Mucosa of stomach (tissue), 1 donor: ENCODE measurements around the gene GRIN1.

ENCODE experiments used
- H3K27me3 ChIP-seq: one replicate; pipeline ENCODE4 v1.7.0; 2013; ENCODE audit warnings: mild to moderate bottlenecking, low read length; ENCODE audit not compliant: control insufficient read depth, insufficient read depth
- H3K36me3 ChIP-seq: one replicate; pipeline ENCODE4 v1.7.0; 2013; ENCODE audit warnings: low read length; ENCODE audit not compliant: control insufficient read depth, insufficient read depth
- H3K4me1 ChIP-seq: one replicate; pipeline ENCODE4 v1.7.0; 2013; ENCODE audit warnings: mild to moderate bottlenecking, low read length; ENCODE audit not compliant: control insufficient read depth, insufficient read depth
- H3K4me3 ChIP-seq: one replicate; pipeline ENCODE4 v1.7.0; 2013; ENCODE audit warnings: low read length
- H3K9ac ChIP-seq: one replicate; pipeline ENCODE4 v1.7.0; 2013; ENCODE audit warnings: mild to moderate bottlenecking, low read length, moderate library complexity
- H3K9me3 ChIP-seq: one replicate; pipeline ENCODE4 v1.7.0; 2013; ENCODE audit warnings: mild to moderate bottlenecking, low read length, moderate library complexity; ENCODE audit not compliant: control insufficient read depth
- donor health status: Pancreatic carcinoma.

Gene GRIN1

GRCh38 chr9:137139468-137140150 is 655 bp downstream of the GRIN1 start:
- no peaks in the 10 kb centered on the region for H3K4me1 ChIP-seq
- no peak overlapping the region for H3K9ac ChIP-seq
- H3K9me3 ChIP-seq: no peaks in the 10 kb centered on the region
- peaks cover 76% of the 10 kb centered on the region for H3K27me3 ChIP-seq
- H3K36me3 ChIP-seq: no peaks in the 10 kb centered on the region
- no peak overlapping the region for H3K4me3 ChIP-seq

GRCh38 chr9:137140151-137141012 is 1.4 kb downstream of the GRIN1 start:
- Histone ChIP-seq H3K4me1 (no peaks in the 10 kb centered on the region), H3K27me3 (peaks cover 76% of the 10 kb centered on the region), H3K9me3 (no peaks in the 10 kb centered on the region), H3K36me3 (no peaks in the 10 kb centered on the region), H3K4me3 (no peak overlapping the region), H3K9ac (no peak overlapping the region)

GRCh38 chr9:137141050-137141810 is 2.3 kb downstream of the GRIN1 start:
- Histone ChIP-seq H3K27me3 (peaks cover 71% of the 10 kb centered on the region), H3K36me3 (no peaks in the 10 kb centered on the region), H3K9ac (no peak overlapping the region), H3K4me3 (no peak overlapping the region), H3K4me1 (no peaks in the 10 kb centered on the region), H3K9me3 (no peaks in the 10 kb centered on the region)

- Histone ChIP-seq H3K9me3 (no peaks in the 10 kb centered on the region), H3K36me3 (no peaks in the 10 kb centered on the region), H3K27me3 (peaks cover 69% of the 10 kb centered on the region), H3K4me1 (no peaks in the 10 kb centered on the region), H3K4me3 (no peak overlapping the region), H3K9ac (no peak overlapping the region)
These were observed 3.3 kb downstream of the GRIN1 start for GRCh38 chr9:137141976-137142936.

GRCh38 chr9:137143459-137143858 is 4.5 kb downstream of the GRIN1 start:
- Histone ChIP-seq H3K4me3 (no peak overlapping the region), H3K9me3 (no peaks in the 10 kb centered on the region), H3K27me3 (peaks cover 65% of the 10 kb centered on the region), H3K36me3 (no peaks in the 10 kb centered on the region), H3K9ac (no peak overlapping the region), H3K4me1 (no peaks in the 10 kb centered on the region)

GRCh38 chr9:137145731-137146526 is 7.0 kb downstream of the GRIN1 start:
- H3K4me3 ChIP-seq: no peak overlapping the region
- H3K9ac ChIP-seq: no peak overlapping the region
- H3K36me3 ChIP-seq: no peaks in the 10 kb centered on the region
- no peaks in the 10 kb centered on the region for H3K9me3 ChIP-seq
- H3K4me1 ChIP-seq: peaks cover 4% of the 10 kb centered on the region
- H3K27me3 ChIP-seq: peaks cover 53% of the 10 kb centered on the region

GRCh38 chr9:137146527-137146918 is 7.6 kb downstream of the GRIN1 start:
- H3K27me3 ChIP-seq: peaks cover 47% of the 10 kb centered on the region
- no peak overlapping the region for H3K9ac ChIP-seq
- H3K36me3 ChIP-seq: no peaks in the 10 kb centered on the region
- H3K9me3 ChIP-seq: no peaks in the 10 kb centered on the region
- H3K4me3 ChIP-seq: no peak overlapping the region
- H3K4me1 ChIP-seq: peaks cover 4% of the 10 kb centered on the region

GRCh38 chr9:137147091-137147792 is 8.3 kb downstream of the GRIN1 start:
- H3K4me3 ChIP-seq: no peak overlapping the region
- peaks cover 40% of the 10 kb centered on the region for H3K27me3 ChIP-seq
- peaks cover 4% of the 10 kb centered on the region for H3K4me1 ChIP-seq
- H3K9me3 ChIP-seq: no peaks in the 10 kb centered on the region
- H3K36me3 ChIP-seq: no peaks in the 10 kb centered on the region
- no peak overlapping the region for H3K9ac ChIP-seq

GRCh38 chr9:137147793-137148160 is 8.8 kb downstream of the GRIN1 start:
- Histone ChIP-seq H3K27me3 (peaks cover 36% of the 10 kb centered on the region), H3K9me3 (no peaks in the 10 kb centered on the region), H3K9ac (no peak overlapping the region), H3K36me3 (no peaks in the 10 kb centered on the region), H3K4me3 (no peak overlapping the region), H3K4me1 (peaks cover 4% of the 10 kb centered on the region)

- H3K9ac ChIP-seq: no peak overlapping the region
- H3K9me3 ChIP-seq: no peaks in the 10 kb centered on the region
- H3K36me3 ChIP-seq: no peaks in the 10 kb centered on the region
- H3K4me1 ChIP-seq: peaks cover 4% of the 10 kb centered on the region
- no peak overlapping the region for H3K4me3 ChIP-seq
- peaks cover 31% of the 10 kb centered on the region for H3K27me3 ChIP-seq
These were observed 9.3 kb downstream of the GRIN1 start for GRCh38 chr9:137148242-137148641.
